T-helper 2 cell treated with Interferon-gamma antibody and Interleukin-4, amounts not matched to agents 100 ng/mL and 5 ng/mL, for 36 hours (primary cell): ENCODE measurements around the gene KRTAP13-4. TPM values are rescaled to one million over a fixed set of nuclear protein-coding genes. Genes with fewer than 3 reads are reported as not detected.

Experiments used
- total RNA-seq: library from RNA; stranded (reverse); gene quantifications from 2 replicates; pipeline ENCODE4 v1.2.3, GENCODE V29; 2022

The KRTAP13-4 gene
- total RNA-seq, 1 donor from 2014 or later, result not detected

Other genes starting within 250 kb of the KRTAP13-4 start
- gene CLDN8, start 214.1 kb upstream of the KRTAP13-4 start, total RNA-seq, result not detected in 2 replicates
- not detected in 2 replicates for gene KRTAP24-1, start 147.3 kb upstream of the KRTAP13-4 start, total RNA-seq
- not detected in 2 replicates for gene KRTAP25-1, start 140.7 kb upstream of the KRTAP13-4 start, total RNA-seq
- gene KRTAP26-1, start 109.9 kb upstream of the KRTAP13-4 start, total RNA-seq, result not detected in 2 replicates
- not detected in 2 replicates for gene KRTAP27-1, start 92.5 kb upstream of the KRTAP13-4 start, total RNA-seq
- gene KRTAP23-1, start 81.6 kb upstream of the KRTAP13-4 start, total RNA-seq, result not detected in 2 replicates
- gene KRTAP13-2, start 57.9 kb upstream of the KRTAP13-4 start, total RNA-seq, result not detected in 2 replicates
- gene KRTAP13-1, start 34.2 kb upstream of the KRTAP13-4 start, total RNA-seq, result not detected in 2 replicates
- gene KRTAP13-3, start 4.3 kb upstream of the KRTAP13-4 start, total RNA-seq, result not detected in 2 replicates
- gene KRTAP15-1, start 10.1 kb downstream of the KRTAP13-4 start, total RNA-seq, result not detected in 2 replicates
- not detected in 2 replicates for gene KRTAP19-1, start 50.1 kb downstream of the KRTAP13-4 start, total RNA-seq
- not detected in 2 replicates for gene KRTAP19-2, start 57.2 kb downstream of the KRTAP13-4 start, total RNA-seq
- gene KRTAP19-3, start 61.8 kb downstream of the KRTAP13-4 start, total RNA-seq, result not detected in 2 replicates
- not detected in 2 replicates for gene KRTAP19-4, start 66.9 kb downstream of the KRTAP13-4 start, total RNA-seq
- not detected in 2 replicates for gene KRTAP19-5, start 71.9 kb downstream of the KRTAP13-4 start, total RNA-seq
- not detected in 2 replicates for gene KRTAP19-6, start 111.6 kb downstream of the KRTAP13-4 start, total RNA-seq
- gene KRTAP19-7, start 131.1 kb downstream of the KRTAP13-4 start, total RNA-seq, result not detected in 2 replicates
- not detected in 2 replicates for gene KRTAP22-2, start 160.2 kb downstream of the KRTAP13-4 start, total RNA-seq
- gene KRTAP6-3, start 162.2 kb downstream of the KRTAP13-4 start, total RNA-seq, result not detected in 2 replicates
- gene KRTAP6-2, start 168.7 kb downstream of the KRTAP13-4 start, total RNA-seq, result not detected in 2 replicates
- gene KRTAP22-1, start 170.9 kb downstream of the KRTAP13-4 start, total RNA-seq, result not detected in 2 replicates
- not detected in 2 replicates for gene KRTAP6-1, start 183.7 kb downstream of the KRTAP13-4 start, total RNA-seq
- not detected in 2 replicates for gene KRTAP20-1, start 186.2 kb downstream of the KRTAP13-4 start, total RNA-seq
- gene KRTAP20-4, start 190.4 kb downstream of the KRTAP13-4 start, total RNA-seq, result not detected in 2 replicates
- gene KRTAP20-2, start 205.0 kb downstream of the KRTAP13-4 start, total RNA-seq, result not detected in 2 replicates
- gene KRTAP20-3, start 212.6 kb downstream of the KRTAP13-4 start, total RNA-seq, result not detected in 2 replicates